H1 (cell line): ENCODE data around the gene TNNT3. TPM values are rescaled to one million over a fixed set of nuclear protein-coding genes. Genes with fewer than 3 reads are reported as not detected.

Experiments used
- CTCF ChIA-PET: fragments of 300-600 bp; sonication (Branson Sonifier 250); formaldehyde crosslinking; loops from one replicate; lab custom pipeline; 2021; ENCODE audit not compliant: partially characterized antibody; lab: Charles Lee
- POLR2A ChIA-PET: fragments of 300-600 bp; sonication (Branson Sonifier 250); formaldehyde crosslinking; loops from one replicate; lab custom pipeline; 2021; ENCODE audit warnings: inconsistent platforms; ENCODE audit not compliant: partially characterized antibody; lab: Charles Lee
- DNase-seq, 2 experiments: peaks; one replicate each; pipeline versions ENCODE4 v3.0.0 to v3.0.0-alpha.2; 2010 to 2022; ENCODE audit warnings: low spot score in 2 of 2, low read depth in 1 of 2, mixed read lengths in 1 of 2
- FAIRE-seq: peaks from 2 replicates; lab custom pipeline; 2011; peaks lifted over from hg19 to GRCh38; lab: Jason Lieb, UNC
- H2AFZ ChIP-seq: 2 replicates; pipeline ENCODE4 v1.8.1; 2012; ENCODE audit warnings: low read length, inconsistent platforms
- H2AK5ac ChIP-seq: 2 replicates; pipeline ENCODE4 v1.6.1; 2013; ENCODE audit warnings: low read depth, low read length
- H2BK120ac ChIP-seq: replicated peaks from 2 replicates; pipeline ENCODE3; 2013; ENCODE audit warnings: low read depth, low read length, inconsistent platforms
- H2BK12ac ChIP-seq: 2 replicates; pipeline ENCODE4 v1.6.1; 2013; ENCODE audit warnings: low read depth, low read length
- H2BK15ac ChIP-seq: 2 replicates; pipeline ENCODE4 v1.6.1; 2013; ENCODE audit warnings: low read length
- H2BK20ac ChIP-seq: 2 replicates; pipeline ENCODE4 v1.6.1; 2013; ENCODE audit warnings: low read length
- H2BK5ac ChIP-seq: 2 replicates; pipeline ENCODE4 v1.6.1; 2013; ENCODE audit warnings: low read depth, low read length
- H3K14ac ChIP-seq: 2 replicates; pipeline ENCODE4 v1.6.1; 2013; ENCODE audit warnings: inconsistent platforms; ENCODE audit not compliant: insufficient read length
- H3K18ac ChIP-seq: 2 replicates; pipeline ENCODE4 v1.6.1; 2013; ENCODE audit warnings: low read length; ENCODE audit errors: extremely low read depth
- H3K23ac ChIP-seq: 2 replicates; pipeline ENCODE4 v1.6.1; 2013; ENCODE audit warnings: inconsistent platforms; ENCODE audit not compliant: insufficient read length
- H3K23me2 ChIP-seq: 2 replicates; pipeline ENCODE4 v1.6.1; 2013; ENCODE audit warnings: low read depth, low read length
- H3K27ac ChIP-seq: 2 replicates; pipeline ENCODE4 v1.6.1; 2011; ENCODE audit warnings: low read depth, low read length, inconsistent platforms
- H3K27me3 ChIP-seq, 4 experiments: replicated peaks in 1 of 4; 1 replicate in 1 of 4; 2 replicates in 3 of 4; pipeline versions ENCODE4 v1.6.1 to v1.8.1; 2011 to 2013; ENCODE audit warnings: low read length in 3 of 4, mild to moderate bottlenecking in 3 of 4, inconsistent platforms in 2 of 4, mixed read lengths in 2 of 4, moderate library complexity in 1 of 4; ENCODE audit not compliant: control insufficient read depth in 3 of 4, insufficient read depth in 3 of 4; ENCODE audit errors: extremely low read depth in 1 of 4
- H3K36me3 ChIP-seq, 4 experiments: 2 replicates each; pipeline versions ENCODE4 v1.6.1 to v1.8.1; 2011 to 2013; ENCODE audit warnings: mild to moderate bottlenecking in 4 of 4, low read length in 3 of 4, moderate library complexity in 2 of 4, control low read depth in 1 of 4, inconsistent platforms in 1 of 4; ENCODE audit not compliant: insufficient read depth in 4 of 4, control insufficient read depth in 2 of 4
- H3K4ac ChIP-seq: replicated peaks from 2 replicates; pipeline ENCODE3; 2013; ENCODE audit warnings: low read length, low read depth, mixed read lengths, inconsistent platforms; ENCODE audit not compliant: insufficient read length
- H3K4me1 ChIP-seq, 4 experiments: replicated peaks in 1 of 4; 1 replicate in 1 of 4; 2 replicates in 3 of 4; pipeline versions ENCODE4 v1.6.1 to v1.8.1; 2011 to 2013; ENCODE audit warnings: low read length in 3 of 4, inconsistent platforms in 2 of 4, mixed read lengths in 1 of 4; ENCODE audit not compliant: insufficient read depth in 4 of 4, control insufficient read depth in 3 of 4
- H3K4me2 ChIP-seq, 2 experiments: 2 replicates each; pipeline versions ENCODE4 v1.6.1 to v1.8.1; 2011 to 2013; ENCODE audit warnings: low read depth in 2 of 2, low read length in 2 of 2, control low read depth in 1 of 2, inconsistent platforms in 1 of 2, mild to moderate bottlenecking in 1 of 2; ENCODE audit not compliant: insufficient read depth in 1 of 2
- H3K4me3 ChIP-seq, 4 experiments: fragments of 200-600, 300-600 bp in 1 of 4; sonication (generic), shearing (Covaris generic), sonication (Bioruptor Twin) in 1 of 4; 2 replicates each; pipeline versions ENCODE4 v1.5.1 to v1.8.1; 2011 to 2016; ENCODE audit warnings: low read length in 4 of 4, low read depth in 3 of 4, control low read depth in 2 of 4, inconsistent platforms in 2 of 4, mild to moderate bottlenecking in 2 of 4, mixed read lengths in 1 of 4, moderate library complexity in 1 of 4; ENCODE audit not compliant: insufficient read depth in 2 of 4; ENCODE audit errors: extremely low read depth in 1 of 4
- H3K56ac ChIP-seq: replicated peaks from 2 replicates; pipeline ENCODE3; 2013; ENCODE audit warnings: low read depth, mild to moderate bottlenecking, mixed read lengths, low read length, inconsistent platforms; ENCODE audit not compliant: insufficient read length
- H3K79me1 ChIP-seq: 2 replicates; pipeline ENCODE4 v1.6.1; 2013; ENCODE audit warnings: low read depth, low read length, control low read depth
- H3K79me2 ChIP-seq, 2 experiments: 2 replicates each; pipeline versions ENCODE4 v1.6.1 to v1.8.1; 2012 to 2013; ENCODE audit warnings: low read length in 2 of 2, mild to moderate bottlenecking in 2 of 2, inconsistent platforms in 1 of 2; ENCODE audit not compliant: insufficient read depth in 2 of 2, control insufficient read depth in 1 of 2
- H3K9ac ChIP-seq, 4 experiments: replicated peaks in 1 of 4; 1 replicate in 1 of 4; 2 replicates in 3 of 4; pipeline versions ENCODE4 v1.6.1 to v1.8.1; 2011 to 2013; ENCODE audit warnings: low read depth in 3 of 4, low read length in 3 of 4, control low read depth in 2 of 4, mild to moderate bottlenecking in 2 of 4, moderate library complexity in 2 of 4, inconsistent platforms in 1 of 4; ENCODE audit errors: extremely low read depth in 1 of 4
- H3K9me3 ChIP-seq, 2 experiments: 2 replicates each; pipeline versions ENCODE4 v1.6.1 to v1.8.1; 2012 to 2013; ENCODE audit warnings: mild to moderate bottlenecking in 2 of 2, moderate library complexity in 2 of 2, control low read depth in 1 of 2, inconsistent platforms in 1 of 2, low read depth in 1 of 2, low read length in 1 of 2, mixed read lengths in 1 of 2; ENCODE audit not compliant: insufficient read depth in 2 of 2
- H4K20me1 ChIP-seq, 2 experiments: replicated peaks in 1 of 2; 2 replicates each; pipeline versions ENCODE3 to v1.8.1; 2011 to 2013; ENCODE audit warnings: inconsistent platforms in 2 of 2, low read length in 2 of 2, mild to moderate bottlenecking in 1 of 2; ENCODE audit not compliant: insufficient read depth in 2 of 2, control insufficient read depth in 1 of 2
- H4K5ac ChIP-seq: 2 replicates; pipeline ENCODE4 v1.6.1; 2013; ENCODE audit warnings: low read length, low read depth, mixed read lengths, inconsistent platforms; ENCODE audit not compliant: insufficient read length
- H4K8ac ChIP-seq: 2 replicates; pipeline ENCODE4 v1.8.0; 2013; ENCODE audit warnings: mild to moderate bottlenecking, moderate library complexity, low read length, inconsistent platforms; ENCODE audit not compliant: insufficient read depth; ENCODE audit errors: extremely low read depth
- H4K91ac ChIP-seq: replicated peaks from 2 replicates; pipeline ENCODE3; 2013; ENCODE audit warnings: low read length, mixed read lengths, inconsistent platforms; ENCODE audit not compliant: insufficient read length
- HDAC6 ChIP-seq: IDR thresholded peaks from one replicate; pipeline ENCODE4 v1.7.1; 2012; ENCODE audit warnings: low read depth, mild to moderate bottlenecking, inconsistent platforms, low read length, moderate library complexity
- WGBS, 2 experiments: shearing (Covaris generic) in 1 of 2; methylation state at CpG; one replicate each; pipeline versions ENCODE4 v1.1.6 to v1.1.7; 2013 to 2015; ENCODE audit warnings: low lambda C conversion rate in 2 of 2, mixed read lengths in 2 of 2, inconsistent platforms in 1 of 2, low coverage in 1 of 2, missing lambda C conversion rate in 1 of 2; ENCODE audit not compliant: insufficient replicate concordance in 2 of 2, insufficient coverage in 1 of 2, insufficient read length in 1 of 2; ENCODE audit errors: extremely low coverage in 1 of 2, missing lambda C conversion rate in 1 of 2; 5-methylcytosine and 5-hydroxymethylcytosine counted together
- polyA plus RNA-seq, 7 experiments: library from polyadenylated mRNA; depleted of rRNA in 3 of 7; stranded (reverse) in 5 of 7; unstranded in 2 of 7; fragments of >200 nt in 5 of 7; fragments of 200-250 nt in 2 of 7; gene quantifications; 1 replicate in 5 of 7; 2 replicates in 1 of 7; 4 replicates in 1 of 7; pipeline versions ENCODE4 v1.2.1 to v1.2.3, GENCODE V29; 2011 to 2013; ENCODE audit warnings: missing spikeins in 2 of 7, mixed read lengths in 2 of 7
- total RNA-seq: library from RNA; stranded (reverse); fragmentation: NEBNext Ultra II Directional; extraction: Animal tissue kit (Norgen Biotek cat#: 25700); gene quantifications from 2 replicates; pipeline ENCODE4 v1.2.1, GENCODE V29; 2021

TNNT3 gene
- total and polyA plus RNA-seq, 2 of the 8 experiments (the other 6 are each of a cell fraction or from before 2014, with no cell fraction given) = not detected

- Histone ChIP-seq H3K27me3 (no peaks in the 10 kb centered on the region; a peak in 1 of 7 replicates), H3K23me2 (peaks cover 26% of the 10 kb centered on the region; the same call in 1 of the 2 replicates), H4K8ac (no peak overlapping the region), H3K23ac (no peak overlapping the region), H3K4me1 (no peaks in the 10 kb centered on the region), H4K5ac (no peak overlapping the region), H4K91ac (no peak overlapping the region), H2AK5ac (no peak overlapping the region), H3K36me3 (no peaks in the 10 kb centered on the region), H3K9me3 (no peaks in the 10 kb centered on the region), H2BK5ac (no peak overlapping the region), H3K4me2 (no peak overlapping the region), H2BK120ac (no peak overlapping the region), H3K4ac (no peak overlapping the region), H2BK12ac (no peak overlapping the region), H3K9ac (no peak overlapping the region), H3K56ac (no peak overlapping the region), H3K4me3 (no peak overlapping the region), H3K79me2 (no peaks in the 10 kb centered on the region), H3K27ac (no peak overlapping the region), H3K18ac (no peak overlapping the region), H2AFZ (no peak overlapping the region), H4K20me1 (peaks cover 0 to 2% of the 10 kb centered on the region in 2 experiments), H3K79me1 (no peaks in the 10 kb centered on the region), H2BK20ac (no peak overlapping the region), H3K14ac (no peak overlapping the region), H2BK15ac (no peak overlapping the region)
- 92% methylated on average over 8 of the region's 9 CpGs; no CpG with 5 or more reads in 1 of the 2 experiments for WGBS, 2 experiments
- ChIA-PET CTCF (interaction anchor here (1.0 to 4.0 kb wide), 11 partner anchors 10 to 268 kb away, joined by 3 to 39 read pairs (median 6); no protein-coding TSS in a partner anchor), POLR2A (interaction anchor here (0.6 kb wide), 1 partner anchor 1074 kb away, joined by 3 read pairs; no protein-coding TSS in a partner anchor)
- TF ChIP-seq HDAC6 = no peak
- DNase-seq (no peak), FAIRE-seq (no peak)
Observed at GRCh38 chr11:1888347-1888753, 31.2 kb upstream of the TNNT3 start.
